GM10847 (cell line): ENCODE data around the gene MSANTD2.
A peak's percentile ranks its signal among the peaks of the same experiment; 100 is the strongest.

Experiments
- POLR2A ChIP-seq: IDR thresholded peaks from 2 replicates; pipeline ENCODE4 v1.6.1; 2011; ENCODE audit not compliant: insufficient read length; ENCODE audit errors: extremely low read depth

The MSANTD2 gene

GRCh38 chr11:124800226-124800929 is at the start of gene MSANTD2:
Gene MSANTD2, minus strand, starts transcription at chr11:124800406. Its CDS starts 26 bp downstream, at chr11:124800380.
- TF ChIP-seq POLR2A = peak; percentile 98

GRCh38 chr11:124846070-124846673 is 46.0 kb upstream of the MSANTD2 start:
- TF ChIP-seq POLR2A = no peak

GRCh38 chr11:124844664-124845079 is 44.5 kb upstream of the MSANTD2 start:
- no peak for TF ChIP-seq POLR2A

- TF ChIP-seq POLR2A = no peak
Observed at GRCh38 chr11:124843616-124843910, 43.4 kb upstream of the MSANTD2 start.

GRCh38 chr11:124842305-124842704 is 42.1 kb upstream of the MSANTD2 start:
- TF ChIP-seq POLR2A = no peak

- no peak for TF ChIP-seq POLR2A
Observed at GRCh38 chr11:124841840-124842239, 41.6 kb upstream of the MSANTD2 start.

GRCh38 chr11:124841201-124841600 is 41.0 kb upstream of the MSANTD2 start:
- no peak for TF ChIP-seq POLR2A

- no peak for TF ChIP-seq POLR2A
Observed at GRCh38 chr11:124840666-124841065, 40.5 kb upstream of the MSANTD2 start.

- no peak for TF ChIP-seq POLR2A
Observed at GRCh38 chr11:124839972-124840621, 39.9 kb upstream of the MSANTD2 start.

GRCh38 chr11:124839128-124839971 is 39.1 kb upstream of the MSANTD2 start:
- TF ChIP-seq POLR2A = no peak

- no peak for TF ChIP-seq POLR2A
Observed at GRCh38 chr11:124838805-124839127, 38.6 kb upstream of the MSANTD2 start.

GRCh38 chr11:124837491-124837856 is 37.3 kb upstream of the MSANTD2 start:
- no peak for TF ChIP-seq POLR2A

- TF ChIP-seq POLR2A = no peak
Observed at GRCh38 chr11:124835918-124836317, 35.7 kb upstream of the MSANTD2 start.

GRCh38 chr11:124834526-124835180 is 34.4 kb upstream of the MSANTD2 start:
- no peak for TF ChIP-seq POLR2A

- no peak for TF ChIP-seq POLR2A
Observed at GRCh38 chr11:124832571-124832970, 32.4 kb upstream of the MSANTD2 start.
